OCI-LY1 (cell line): ENCODE data around the gene PLD1.

Experiments
- EZH2 ChIP-seq: fragments of 200-600 bp; sonication (generic), shearing (Covaris generic); IDR thresholded peaks from 2 replicates; pipeline ENCODE4 v1.8.0; 2017; ENCODE audit warnings: borderline replicate concordance, mixed run types, mild to moderate bottlenecking, antibody characterized with exemption, low read length, moderate library complexity, mixed read lengths
- TF ChIP-seq, protein P1 (sequence below): fragments of 200-600 bp; sonication (generic), shearing (Covaris generic); IDR thresholded peaks from 2 replicates; pipeline ENCODE4 v1.5.1; 2017; ENCODE audit warnings: mild to moderate bottlenecking, antibody characterized with exemption, low read length, moderate library complexity, mixed read lengths

DNA sequence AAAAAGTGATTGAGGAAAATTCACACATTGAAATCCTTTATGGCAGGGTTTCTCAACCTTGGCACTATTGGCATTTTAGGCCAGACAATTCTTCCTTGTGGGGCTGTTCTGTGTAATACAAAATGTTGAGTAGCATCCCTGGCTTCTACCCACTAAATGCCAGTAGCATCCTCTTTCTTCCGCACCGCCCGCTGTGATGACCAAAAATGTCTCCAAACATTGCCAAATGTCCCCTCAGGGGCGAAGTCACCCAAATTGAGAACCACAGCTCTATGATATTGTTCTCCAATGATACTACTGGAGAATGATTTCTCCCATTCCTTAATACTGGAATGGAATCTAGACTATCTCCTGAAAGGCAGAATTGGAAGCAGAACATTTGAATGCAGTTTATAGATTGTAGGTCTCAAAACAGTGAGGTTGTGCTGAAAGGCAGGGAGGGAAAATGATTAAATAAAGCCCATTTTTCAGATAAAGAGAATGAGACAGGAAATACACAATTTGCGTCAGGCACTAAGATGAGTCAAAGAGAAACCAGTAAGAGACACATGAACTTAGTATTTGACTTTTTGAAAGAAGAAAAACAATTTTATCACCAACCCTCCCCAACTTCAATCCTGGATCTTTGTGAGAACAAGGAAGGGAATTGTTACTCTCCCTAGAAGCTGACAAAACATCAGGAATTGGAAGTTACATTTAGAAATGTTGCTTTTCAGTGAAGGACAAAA, 248.5 kb downstream of the PLD1 start:
- TF ChIP-seq, protein P1, sequence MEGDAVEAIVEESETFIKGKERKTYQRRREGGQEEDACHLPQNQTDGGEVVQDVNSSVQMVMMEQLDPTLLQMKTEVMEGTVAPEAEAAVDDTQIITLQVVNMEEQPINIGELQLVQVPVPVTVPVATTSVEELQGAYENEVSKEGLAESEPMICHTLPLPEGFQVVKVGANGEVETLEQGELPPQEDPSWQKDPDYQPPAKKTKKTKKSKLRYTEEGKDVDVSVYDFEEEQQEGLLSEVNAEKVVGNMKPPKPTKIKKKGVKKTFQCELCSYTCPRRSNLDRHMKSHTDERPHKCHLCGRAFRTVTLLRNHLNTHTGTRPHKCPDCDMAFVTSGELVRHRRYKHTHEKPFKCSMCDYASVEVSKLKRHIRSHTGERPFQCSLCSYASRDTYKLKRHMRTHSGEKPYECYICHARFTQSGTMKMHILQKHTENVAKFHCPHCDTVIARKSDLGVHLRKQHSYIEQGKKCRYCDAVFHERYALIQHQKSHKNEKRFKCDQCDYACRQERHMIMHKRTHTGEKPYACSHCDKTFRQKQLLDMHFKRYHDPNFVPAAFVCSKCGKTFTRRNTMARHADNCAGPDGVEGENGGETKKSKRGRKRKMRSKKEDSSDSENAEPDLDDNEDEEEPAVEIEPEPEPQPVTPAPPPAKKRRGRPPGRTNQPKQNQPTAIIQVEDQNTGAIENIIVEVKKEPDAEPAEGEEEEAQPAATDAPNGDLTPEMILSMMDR, result no peak
- no peak for TF ChIP-seq EZH2
